SK-N-SH (cell line): ENCODE results near the gene SERTAD4. TPM values are rescaled to one million over a fixed set of nuclear protein-coding genes. Genes with fewer than 3 reads are reported as not detected.

Experiments
- CHD2 ChIP-seq: fragments of 150-350 bp; IDR thresholded peaks from 2 replicates; pipeline ENCODE4 v1.6.1; 2018; ENCODE audit warnings: low read length; ENCODE audit not compliant: partially characterized antibody
- CTCF ChIP-seq: fragments of 200-600 bp; sonication (generic); IDR thresholded peaks from 2 replicates; pipeline ENCODE4 v1.6.1; 2017; ENCODE audit warnings: antibody characterized with exemption, mild to moderate bottlenecking, moderate library complexity
- ELF1 ChIP-seq: IDR thresholded peaks from 2 replicates; pipeline ENCODE4 v1.4.0; 2012
- EP300 ChIP-seq, 2 experiments: IDR thresholded peaks; 2 replicates each; pipeline versions ENCODE4 v1.4.0 to v1.6.1; 2012; ENCODE audit warnings: borderline replicate concordance in 1 of 2, low read depth in 1 of 2, low read length in 1 of 2
- EZH2phosphoT487 ChIP-seq: fragments of 200-600 bp; sonication (generic); IDR thresholded peaks from 2 replicates; pipeline ENCODE4 v1.6.1; 2017; ENCODE audit warnings: low read depth, mixed run types, mild to moderate bottlenecking, antibody characterized with exemption, moderate library complexity, borderline replicate concordance
- FOSL2 ChIP-seq: IDR thresholded peaks from 2 replicates; pipeline ENCODE4 v1.4.0; 2012; ENCODE audit warnings: low read depth, mild to moderate bottlenecking, moderate library complexity, borderline replicate concordance
- GABPA ChIP-seq: IDR thresholded peaks from 2 replicates; pipeline ENCODE4 v1.4.0; 2012; ENCODE audit warnings: low read depth, mild to moderate bottlenecking
- GATA2 ChIP-seq: sonication (generic); formaldehyde crosslinking; IDR thresholded peaks from 2 replicates; pipeline ENCODE4 v1.5.0; 2020; ENCODE audit warnings: mild to moderate bottlenecking, missing genetic modification reagents
- IRF3 ChIP-seq: fragments of 150-350 bp; IDR thresholded peaks from 2 replicates; pipeline ENCODE4 v1.6.1; 2016; ENCODE audit warnings: mild to moderate bottlenecking, low read depth, low read length
- JUND ChIP-seq: IDR thresholded peaks from 2 replicates; pipeline ENCODE4 v1.4.0; 2012
- MAX ChIP-seq: IDR thresholded peaks from 2 replicates; pipeline ENCODE4 v1.4.0; 2012; ENCODE audit warnings: low read depth
- MEF2A ChIP-seq: IDR thresholded peaks from 2 replicates; pipeline ENCODE4 v1.4.0; 2012; ENCODE audit warnings: low read depth, borderline replicate concordance
- MXI1 ChIP-seq: IDR thresholded peaks from 2 replicates; pipeline ENCODE4 v1.6.1; 2012; ENCODE audit warnings: mild to moderate bottlenecking, low read depth, low read length, improper control_type of control experiment
- REST ChIP-seq: IDR thresholded peaks from 2 replicates; pipeline ENCODE4 v1.6.1; 2012; ENCODE audit warnings: mild to moderate bottlenecking, low read depth, low read length, moderate library complexity
- RFX5 ChIP-seq: IDR thresholded peaks from 2 replicates; pipeline ENCODE4 v1.6.1; 2012; ENCODE audit warnings: mild to moderate bottlenecking, improper control_type of control experiment, low read length
- SMC3 ChIP-seq: IDR thresholded peaks from 2 replicates; pipeline ENCODE4 v1.6.1; 2012; ENCODE audit warnings: low read depth, low read length, improper control_type of control experiment
- ZBTB33 ChIP-seq: IDR thresholded peaks from 2 replicates; pipeline ENCODE4 v1.4.0; 2012; ENCODE audit warnings: low read depth, borderline replicate concordance
- polyA plus RNA-seq, 3 experiments: library from polyadenylated mRNA; depleted of rRNA; stranded (reverse); fragments of >200 nt; gene quantifications; 2 replicates each; pipeline ENCODE4 v1.2.3, GENCODE V29; 2012

The SERTAD4 gene
- polyA plus RNA-seq, 1 of the 3 experiments (the other 2 are of a cell fraction) = 2.9 TPM

DNA sequence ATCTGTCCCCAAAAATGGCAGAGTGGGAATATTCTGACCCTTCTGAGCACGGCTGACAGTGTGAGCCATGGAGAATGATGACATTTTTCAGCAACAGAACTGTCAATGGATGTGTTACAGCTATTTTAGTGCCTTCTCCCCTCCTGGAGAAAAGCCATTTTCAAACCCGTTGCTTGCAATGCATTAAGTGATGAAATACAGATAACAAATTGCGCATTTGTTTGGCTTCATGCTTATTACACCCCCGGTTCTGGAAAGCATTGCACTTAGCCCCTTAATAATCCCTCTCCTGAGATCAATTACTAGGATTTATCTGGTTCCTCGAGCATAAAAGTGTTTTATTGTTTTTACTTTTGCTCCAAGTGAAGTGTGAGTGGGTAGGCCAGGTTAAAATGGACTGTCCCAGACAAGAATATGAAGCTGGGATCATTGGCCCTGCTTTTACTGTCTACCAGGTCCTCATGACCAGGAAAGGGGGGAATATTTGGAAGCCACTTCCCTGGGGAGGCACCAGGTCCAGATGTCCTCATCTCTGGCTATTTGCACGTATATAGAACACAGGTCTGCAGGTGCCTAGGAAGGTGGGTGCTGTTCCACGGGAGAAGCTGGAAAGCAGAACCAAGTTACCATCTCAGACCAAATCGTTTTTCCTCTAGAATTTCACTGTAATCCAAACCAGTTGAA lies 58.6 kb downstream of the SERTAD4 start (continued):
- TF ChIP-seq MEF2A (no peak), MAX (no peak), GATA2 (CRISPR knock-in tag) (peak; percentile 55; the same call in 1 of the 2 replicates), ZBTB33 (no peak), JUND (no peak), EZH2phosphoT487 (no peak), MXI1 (no peak), GABPA (no peak), ELF1 (no peak), CTCF (no peak), REST (no peak), RFX5 (no peak), EP300 (IDR thresholded peaks at IDR 0.05; ENCODE audit: borderline replicate concordance in 1 of 2, low read depth in 1 of 2, low read length in 1 of 2) (peak in 1 of 2 experiments; percentile 72; a peak in 2 of 4 replicates), FOSL2 (no peak), CHD2 (peak; percentile 32), IRF3 (no peak), SMC3 (no peak)
